ENCODE data around the gene FYB1. TPM values are rescaled to one million over a fixed set of nuclear protein-coding genes. Genes with fewer than 3 reads are reported as not detected.

FYB1 gene
- total RNA-seq, 1 experiment from 2014 or later = 1.3 TPM

DNA sequence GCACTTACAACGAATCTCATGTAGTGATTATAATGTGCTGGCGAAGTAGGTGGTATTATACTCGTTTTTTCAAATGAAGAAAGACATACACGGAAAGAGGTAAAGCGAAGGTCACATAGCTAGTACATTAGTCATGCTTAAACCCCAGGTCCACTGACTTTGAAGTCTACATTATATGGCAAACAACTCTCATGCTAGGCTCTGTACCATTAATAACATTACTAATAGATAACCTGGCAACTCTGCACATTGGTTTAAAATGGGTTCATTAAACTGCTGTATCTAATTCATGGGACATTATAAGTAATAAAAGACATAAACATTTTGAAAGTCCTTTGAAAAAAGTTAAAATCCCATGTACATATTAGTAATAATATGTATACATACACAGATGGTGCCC is 21.2 kb downstream of the FYB1 start:
- TF ChIP-seq, protein P1, sequence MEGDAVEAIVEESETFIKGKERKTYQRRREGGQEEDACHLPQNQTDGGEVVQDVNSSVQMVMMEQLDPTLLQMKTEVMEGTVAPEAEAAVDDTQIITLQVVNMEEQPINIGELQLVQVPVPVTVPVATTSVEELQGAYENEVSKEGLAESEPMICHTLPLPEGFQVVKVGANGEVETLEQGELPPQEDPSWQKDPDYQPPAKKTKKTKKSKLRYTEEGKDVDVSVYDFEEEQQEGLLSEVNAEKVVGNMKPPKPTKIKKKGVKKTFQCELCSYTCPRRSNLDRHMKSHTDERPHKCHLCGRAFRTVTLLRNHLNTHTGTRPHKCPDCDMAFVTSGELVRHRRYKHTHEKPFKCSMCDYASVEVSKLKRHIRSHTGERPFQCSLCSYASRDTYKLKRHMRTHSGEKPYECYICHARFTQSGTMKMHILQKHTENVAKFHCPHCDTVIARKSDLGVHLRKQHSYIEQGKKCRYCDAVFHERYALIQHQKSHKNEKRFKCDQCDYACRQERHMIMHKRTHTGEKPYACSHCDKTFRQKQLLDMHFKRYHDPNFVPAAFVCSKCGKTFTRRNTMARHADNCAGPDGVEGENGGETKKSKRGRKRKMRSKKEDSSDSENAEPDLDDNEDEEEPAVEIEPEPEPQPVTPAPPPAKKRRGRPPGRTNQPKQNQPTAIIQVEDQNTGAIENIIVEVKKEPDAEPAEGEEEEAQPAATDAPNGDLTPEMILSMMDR (IDR thresholded peaks at IDR 0.05; ENCODE audit: insufficient read depth in 1 of 2, low read depth in 1 of 2, low read length in 1 of 2, severe bottlenecking in 1 of 2, unreplicated experiment in 1 of 2) = no peak
- Mint-ChIP-seq H3K9me3 (ENCODE audit: unreplicated experiment) (no peaks in the 10 kb centered on the region), H3K27me3 (ENCODE audit: insufficient read depth, unreplicated experiment) (no peaks in the 10 kb centered on the region), H3K27ac (ENCODE audit: unreplicated experiment) (no peak overlapping the region), H3K4me3 (ENCODE audit: unreplicated experiment) (no peak overlapping the region), H3K4me1 (ENCODE audit: low read depth, unreplicated experiment) (peaks cover 38% of the 10 kb centered on the region), H3K36me3 (ENCODE audit: insufficient read depth, unreplicated experiment) (no peaks in the 10 kb centered on the region)
- no TSS peak for BruUV-seq (replicated peaks)
- H3K27me3 ChIP-seq (replicated peaks; ENCODE audit: control insufficient read depth, insufficient read depth, low read length) = no peaks in the 10 kb centered on the region
- CTCF ChIA-PET = interaction anchor here (1.0 to 1.1 kb wide), 3 partner anchors 20 to 85 kb away, joined by 3 to 5 read pairs (median 3); partner anchors contain the start of gene FYB1
- POLR2A ChIA-PET = no interaction called here
- H3K9me3 ChIP-seq = no peaks in the 10 kb centered on the region
- intact Hi-C loops (cut with micrococcal nuclease; ENCODE audit: unreplicated experiment) = loop anchor here (10.0 kb wide), 1 partner anchor 203 kb away; no protein-coding TSS in a partner anchor
- no peaks in the 10 kb centered on the region for H3K36me3 ChIP-seq (ENCODE audit: control insufficient read depth, insufficient read depth, low read length)
- DNase-seq = peak in 1 of 2 experiments; percentile 32
- H3K4me3 ChIP-seq (ENCODE audit: low read depth, low read length) = no peak overlapping the region
- peaks cover 61% of the 10 kb centered on the region for H3K4me1 ChIP-seq

DNA sequence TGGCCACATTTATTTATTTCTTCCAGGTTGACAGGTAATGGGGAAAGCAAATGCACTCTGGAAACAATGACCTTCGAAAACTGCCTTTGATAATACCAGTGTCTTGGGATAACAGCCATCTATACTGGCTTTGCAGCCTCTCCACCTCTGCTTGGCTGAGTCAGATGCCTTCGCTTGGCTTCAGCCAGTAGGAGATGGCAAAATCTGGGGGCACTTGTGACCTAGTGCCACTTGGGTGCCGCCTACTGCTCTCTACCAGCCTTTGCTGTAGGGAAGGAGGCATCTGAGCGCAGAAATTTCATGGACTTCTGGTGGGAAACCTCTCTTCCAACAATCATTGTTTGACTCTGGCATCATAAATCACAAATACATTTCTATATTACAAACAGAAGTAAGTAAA is 21.8 kb downstream of the FYB1 start:
- H3K4me3 Mint-ChIP-seq (ENCODE audit: unreplicated experiment) = no peak overlapping the region
- no peaks in the 10 kb centered on the region for H3K9me3 Mint-ChIP-seq (ENCODE audit: unreplicated experiment)
- no peaks in the 10 kb centered on the region for H3K36me3 Mint-ChIP-seq (ENCODE audit: insufficient read depth, unreplicated experiment)
- H3K36me3 ChIP-seq (ENCODE audit: control insufficient read depth, insufficient read depth, low read length) = no peaks in the 10 kb centered on the region
- H3K9me3 ChIP-seq = no peaks in the 10 kb centered on the region
- H3K27me3 Mint-ChIP-seq (ENCODE audit: insufficient read depth, unreplicated experiment) = no peaks in the 10 kb centered on the region
- BruUV-seq (replicated peaks) = no TSS peak
- POLR2A ChIA-PET = no interaction called here
- DNase-seq = no peak
- no peak overlapping the region for H3K4me3 ChIP-seq (ENCODE audit: low read depth, low read length)
- H3K27me3 ChIP-seq (replicated peaks; ENCODE audit: control insufficient read depth, insufficient read depth, low read length) = no peaks in the 10 kb centered on the region
- intact Hi-C loops (cut with micrococcal nuclease; ENCODE audit: unreplicated experiment) = loop anchor here (10.0 kb wide), 1 partner anchor 203 kb away; no protein-coding TSS in a partner anchor
- H3K27ac Mint-ChIP-seq (ENCODE audit: unreplicated experiment) = no peak overlapping the region
- CTCF ChIA-PET = interaction anchor here (1.0 to 1.1 kb wide), 3 partner anchors 20 to 86 kb away, joined by 3 to 5 read pairs (median 3); partner anchors contain the start of gene FYB1
- H3K4me1 ChIP-seq = peaks cover 67% of the 10 kb centered on the region
- TF ChIP-seq, protein P1 (IDR thresholded peaks at IDR 0.05; ENCODE audit: insufficient read depth in 1 of 2, low read depth in 1 of 2, low read length in 1 of 2, severe bottlenecking in 1 of 2, unreplicated experiment in 1 of 2) = no peak
- H3K4me1 Mint-ChIP-seq (ENCODE audit: low read depth, unreplicated experiment) = peaks cover 38% of the 10 kb centered on the region

DNA sequence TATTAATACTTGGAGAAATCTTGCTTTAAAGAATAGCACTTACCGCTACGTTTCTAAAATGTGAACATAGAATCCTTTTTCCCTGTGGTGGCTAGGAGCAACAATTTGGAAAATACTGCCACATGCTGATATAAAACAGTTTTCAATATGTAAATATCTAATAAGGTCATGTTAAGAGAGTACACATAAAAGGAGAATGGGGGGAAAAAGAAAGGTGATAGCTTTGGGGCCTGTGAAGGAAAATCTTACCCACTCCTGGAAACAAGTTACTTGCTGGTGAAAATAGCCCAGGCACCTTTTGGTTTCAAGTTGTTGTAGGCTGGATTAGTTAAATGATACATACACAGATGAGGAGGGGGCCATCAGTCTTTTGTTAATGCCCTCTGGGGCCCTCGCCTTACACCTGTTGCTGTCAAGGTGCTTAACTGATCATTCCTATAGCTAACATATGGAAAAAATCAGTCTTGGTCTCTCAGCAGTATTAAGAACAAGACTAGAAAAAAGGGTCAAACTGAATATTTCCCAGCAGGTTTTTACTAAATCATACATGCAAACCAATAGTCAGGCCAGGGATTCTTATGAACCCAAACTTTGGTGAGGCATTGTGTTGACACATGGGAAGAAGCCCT is 24.1 kb downstream of the FYB1 start:
- POLR2A ChIA-PET = interaction anchor here (0.6 kb wide), 1 partner anchor 203 kb away, joined by 8 read pairs; no protein-coding TSS in a partner anchor
- TF ChIP-seq, protein P1 (IDR thresholded peaks at IDR 0.05; ENCODE audit: insufficient read depth in 1 of 2, low read depth in 1 of 2, low read length in 1 of 2, severe bottlenecking in 1 of 2, unreplicated experiment in 1 of 2) = no peak
- H3K4me3 Mint-ChIP-seq (ENCODE audit: unreplicated experiment) = no peak overlapping the region

More for the DNA sequence above, 24.1 kb downstream of the FYB1 start:
- no peaks in the 10 kb centered on the region for H3K27me3 Mint-ChIP-seq (ENCODE audit: insufficient read depth, unreplicated experiment)
- Histone ChIP-seq H3K36me3 (ENCODE audit: control insufficient read depth, insufficient read depth, low read length) (no peaks in the 10 kb centered on the region), H3K4me3 (ENCODE audit: low read depth, low read length) (no peak overlapping the region), H3K27me3 (replicated peaks; ENCODE audit: control insufficient read depth, insufficient read depth, low read length) (no peaks in the 10 kb centered on the region), H3K4me1 (peaks cover 78% of the 10 kb centered on the region), H3K9me3 (no peaks in the 10 kb centered on the region)
- H3K27ac Mint-ChIP-seq (ENCODE audit: unreplicated experiment) = peak overlapping the region; percentile 1
- no peak for DNase-seq
- CTCF ChIA-PET = no interaction called here
- H3K9me3 Mint-ChIP-seq (ENCODE audit: unreplicated experiment) = no peaks in the 10 kb centered on the region
- peaks cover 38% of the 10 kb centered on the region for H3K4me1 Mint-ChIP-seq (ENCODE audit: low read depth, unreplicated experiment)
- no peaks in the 10 kb centered on the region for H3K36me3 Mint-ChIP-seq (ENCODE audit: insufficient read depth, unreplicated experiment)
- intact Hi-C loops (cut with micrococcal nuclease; ENCODE audit: unreplicated experiment) = loop anchor here (10.0 kb wide), 1 partner anchor 201 kb away; no protein-coding TSS in a partner anchor
- no TSS peak for BruUV-seq (replicated peaks)

Data from Caco-2 (cell line).